ENCODE data around the gene OR2T27. TPM values are rescaled to one million over a fixed set of nuclear protein-coding genes. Genes with fewer than 3 reads are reported as not detected.

The OR2T27 gene
- total RNA-seq, 1 experiment from 2014 or later = not detected

DNA sequence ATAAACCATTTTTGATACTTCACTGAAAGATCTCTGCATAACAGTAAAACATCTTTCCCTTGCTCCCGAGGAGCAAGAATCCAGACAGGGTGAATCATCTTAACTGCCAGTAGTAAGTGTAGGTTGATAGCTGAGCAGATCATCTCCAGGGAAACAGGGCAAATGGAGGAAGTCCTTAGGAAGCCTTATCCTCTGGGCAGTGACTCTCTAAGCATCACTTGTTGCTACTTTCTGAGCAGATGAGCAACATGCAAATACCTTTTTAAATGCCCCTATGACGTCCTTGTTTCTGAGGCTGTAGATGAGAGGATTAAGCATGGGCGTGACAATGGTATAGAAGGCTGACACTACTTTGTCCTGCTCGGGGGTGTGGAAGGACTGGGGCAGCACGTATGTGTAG lies 29.4 kb downstream of the OR2T27 start (continued):
- TF ChIP-seq, protein P1, sequence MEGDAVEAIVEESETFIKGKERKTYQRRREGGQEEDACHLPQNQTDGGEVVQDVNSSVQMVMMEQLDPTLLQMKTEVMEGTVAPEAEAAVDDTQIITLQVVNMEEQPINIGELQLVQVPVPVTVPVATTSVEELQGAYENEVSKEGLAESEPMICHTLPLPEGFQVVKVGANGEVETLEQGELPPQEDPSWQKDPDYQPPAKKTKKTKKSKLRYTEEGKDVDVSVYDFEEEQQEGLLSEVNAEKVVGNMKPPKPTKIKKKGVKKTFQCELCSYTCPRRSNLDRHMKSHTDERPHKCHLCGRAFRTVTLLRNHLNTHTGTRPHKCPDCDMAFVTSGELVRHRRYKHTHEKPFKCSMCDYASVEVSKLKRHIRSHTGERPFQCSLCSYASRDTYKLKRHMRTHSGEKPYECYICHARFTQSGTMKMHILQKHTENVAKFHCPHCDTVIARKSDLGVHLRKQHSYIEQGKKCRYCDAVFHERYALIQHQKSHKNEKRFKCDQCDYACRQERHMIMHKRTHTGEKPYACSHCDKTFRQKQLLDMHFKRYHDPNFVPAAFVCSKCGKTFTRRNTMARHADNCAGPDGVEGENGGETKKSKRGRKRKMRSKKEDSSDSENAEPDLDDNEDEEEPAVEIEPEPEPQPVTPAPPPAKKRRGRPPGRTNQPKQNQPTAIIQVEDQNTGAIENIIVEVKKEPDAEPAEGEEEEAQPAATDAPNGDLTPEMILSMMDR (IDR thresholded peaks at IDR 0.05) = no peak
- TF ChIP-seq GRHL2 (CRISPR knock-in tag; IDR thresholded peaks at IDR 0.05; ENCODE audit: insufficient replicate concordance, severe bottlenecking) = no peak

DNA sequence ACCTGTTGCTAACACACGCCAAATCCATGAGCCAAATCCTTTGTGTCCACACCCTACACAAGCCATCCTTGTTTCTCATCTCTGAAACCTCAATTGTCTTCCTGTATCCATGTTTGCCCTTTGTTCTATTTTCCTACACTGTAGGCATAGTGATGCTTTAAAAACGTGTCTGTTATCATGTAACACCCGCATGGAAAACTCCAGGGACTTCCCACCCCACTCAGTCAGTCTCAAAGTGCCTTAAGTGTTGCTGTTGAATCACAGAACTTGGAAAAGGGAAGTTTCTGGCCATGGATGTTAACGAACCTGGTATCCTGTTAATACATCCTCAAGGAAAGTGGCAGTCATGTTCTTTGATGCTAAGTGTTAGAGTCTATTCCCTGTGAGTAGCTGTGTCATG lies 30.2 kb downstream of the OR2T27 start:
- ATAC-seq (no peak), DNase-seq (ENCODE audit: low spot score) (no peak)
- no peak for TF ChIP-seq ZNF423 (CRISPR knock-in tag; IDR thresholded peaks at IDR 0.05)
- TF ChIP-seq ESRRA (CRISPR knock-in tag; IDR thresholded peaks at IDR 0.05; ENCODE audit: borderline replicate concordance) = no peak
- TF ChIP-seq, protein P2, sequence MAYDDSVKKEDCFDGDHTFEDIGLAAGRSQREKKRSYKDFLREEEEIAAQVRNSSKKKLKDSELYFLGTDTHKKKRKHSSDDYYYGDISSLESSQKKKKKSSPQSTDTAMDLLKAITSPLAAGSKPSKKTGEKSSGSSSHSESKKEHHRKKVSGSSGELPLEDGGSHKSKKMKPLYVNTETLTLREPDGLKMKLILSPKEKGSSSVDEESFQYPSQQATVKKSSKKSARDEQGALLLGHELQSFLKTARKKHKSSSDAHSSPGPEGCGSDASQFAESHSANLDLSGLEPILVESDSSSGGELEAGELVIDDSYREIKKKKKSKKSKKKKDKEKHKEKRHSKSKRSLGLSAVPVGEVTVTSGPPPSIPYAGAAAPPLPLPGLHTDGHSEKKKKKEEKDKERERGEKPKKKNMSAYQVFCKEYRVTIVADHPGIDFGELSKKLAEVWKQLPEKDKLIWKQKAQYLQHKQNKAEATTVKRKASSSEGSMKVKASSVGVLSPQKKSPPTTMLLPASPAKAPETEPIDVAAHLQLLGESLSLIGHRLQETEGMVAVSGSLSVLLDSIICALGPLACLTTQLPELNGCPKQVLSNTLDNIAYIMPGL (CRISPR knock-in tag; IDR thresholded peaks at IDR 0.05) = no peak
- H3K27me3 Mint-ChIP-seq (ENCODE audit: low read depth) = peaks cover 9% of the 10 kb centered on the region
- CTCF ChIA-PET = no interaction called here
- peaks cover 35% of the 10 kb centered on the region for H3K36me3 Mint-ChIP-seq
- H3K4me1 Mint-ChIP-seq = no peaks in the 10 kb centered on the region
- H3K27ac Mint-ChIP-seq = no peak overlapping the region
- H3K9me3 Mint-ChIP-seq = peaks cover 19% of the 10 kb centered on the region
- POLR2A ChIA-PET = no interaction called here
- no peak overlapping the region for H3K4me3 Mint-ChIP-seq

DNA sequence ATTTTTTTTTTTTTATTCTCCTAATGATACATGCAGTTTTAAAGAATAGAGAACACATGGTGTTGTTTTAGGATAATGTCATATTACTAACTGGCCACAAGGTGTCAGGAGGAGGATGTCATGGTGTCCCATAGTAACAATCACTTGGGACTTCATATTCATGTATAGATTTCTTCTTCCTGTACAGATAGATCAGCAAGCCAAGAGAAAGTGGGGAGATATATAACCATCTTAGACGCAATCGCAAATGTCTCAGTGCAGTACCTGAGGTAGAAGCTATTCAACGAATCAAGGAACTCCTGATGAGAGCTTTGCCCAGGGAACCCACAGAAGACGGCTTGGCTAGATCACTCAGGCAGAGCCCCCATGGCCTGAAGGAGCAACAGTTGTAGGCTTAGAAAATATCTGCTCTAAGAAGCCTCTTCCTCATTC lies 32.7 kb downstream of the OR2T27 start:
- ChIA-PET POLR2A (no interaction called here), CTCF (no interaction called here)
- Mint-ChIP-seq H3K27me3 (ENCODE audit: low read depth) (no peaks in the 10 kb centered on the region; the same call in 1 of the 2 replicates), H3K27ac (no peak overlapping the region), H3K36me3 (peaks cover 32% of the 10 kb centered on the region), H3K4me3 (no peak overlapping the region), H3K9me3 (peaks cover 42% of the 10 kb centered on the region), H3K4me1 (no peaks in the 10 kb centered on the region)
- peak; percentile 52; the same call in 1 of the 2 replicates for ATAC-seq
- DNase-seq (ENCODE audit: low spot score) = no peak
- TF ChIP-seq ZBTB21 (CRISPR knock-in tag; IDR thresholded peaks at IDR 0.05; ENCODE audit: borderline replicate concordance) (no peak), CREB1 (CRISPR knock-in tag; IDR thresholded peaks at IDR 0.05) (no peak), CREM (CRISPR knock-in tag; IDR thresholded peaks at IDR 0.05) (no peak), ZNF423 (CRISPR knock-in tag; IDR thresholded peaks at IDR 0.05) (no peak), TEAD1 (CRISPR knock-in tag; IDR thresholded peaks at IDR 0.05) (no peak), SMAD3 (CRISPR knock-in tag; IDR thresholded peaks at IDR 0.05; ENCODE audit: borderline replicate concordance) (no peak), EMX1 (CRISPR knock-in tag; IDR thresholded peaks at IDR 0.05) (no peak), NR3C1 (CRISPR knock-in tag; conservative IDR thresholded peaks at IDR 0.05; ENCODE audit: low read depth) (no peak), MXD4 (CRISPR knock-in tag; IDR thresholded peaks at IDR 0.05; ENCODE audit: borderline replicate concordance) (no peak), ZNF138 (CRISPR knock-in tag; conservative IDR thresholded peaks at IDR 0.05) (no peak), PRRX2 (CRISPR knock-in tag; IDR thresholded peaks at IDR 0.05) (no peak)
- TF ChIP-seq, protein P3, sequence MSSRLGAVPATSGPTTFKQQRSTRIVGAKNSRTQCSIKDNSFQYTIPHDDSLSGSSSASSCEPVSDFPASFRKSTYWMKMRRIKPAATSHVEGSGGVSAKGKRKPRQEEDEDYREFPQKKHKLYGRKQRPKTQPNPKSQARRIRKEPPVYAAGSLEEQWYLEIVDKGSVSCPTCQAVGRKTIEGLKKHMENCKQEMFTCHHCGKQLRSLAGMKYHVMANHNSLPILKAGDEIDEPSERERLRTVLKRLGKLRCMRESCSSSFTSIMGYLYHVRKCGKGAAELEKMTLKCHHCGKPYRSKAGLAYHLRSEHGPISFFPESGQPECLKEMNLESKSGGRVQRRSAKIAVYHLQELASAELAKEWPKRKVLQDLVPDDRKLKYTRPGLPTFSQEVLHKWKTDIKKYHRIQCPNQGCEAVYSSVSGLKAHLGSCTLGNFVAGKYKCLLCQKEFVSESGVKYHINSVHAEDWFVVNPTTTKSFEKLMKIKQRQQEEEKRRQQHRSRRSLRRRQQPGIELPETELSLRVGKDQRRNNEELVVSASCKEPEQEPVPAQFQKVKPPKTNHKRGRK (CRISPR knock-in tag; IDR thresholded peaks at IDR 0.05; ENCODE audit: borderline replicate concordance) = no peak
- TF ChIP-seq, protein P4, sequence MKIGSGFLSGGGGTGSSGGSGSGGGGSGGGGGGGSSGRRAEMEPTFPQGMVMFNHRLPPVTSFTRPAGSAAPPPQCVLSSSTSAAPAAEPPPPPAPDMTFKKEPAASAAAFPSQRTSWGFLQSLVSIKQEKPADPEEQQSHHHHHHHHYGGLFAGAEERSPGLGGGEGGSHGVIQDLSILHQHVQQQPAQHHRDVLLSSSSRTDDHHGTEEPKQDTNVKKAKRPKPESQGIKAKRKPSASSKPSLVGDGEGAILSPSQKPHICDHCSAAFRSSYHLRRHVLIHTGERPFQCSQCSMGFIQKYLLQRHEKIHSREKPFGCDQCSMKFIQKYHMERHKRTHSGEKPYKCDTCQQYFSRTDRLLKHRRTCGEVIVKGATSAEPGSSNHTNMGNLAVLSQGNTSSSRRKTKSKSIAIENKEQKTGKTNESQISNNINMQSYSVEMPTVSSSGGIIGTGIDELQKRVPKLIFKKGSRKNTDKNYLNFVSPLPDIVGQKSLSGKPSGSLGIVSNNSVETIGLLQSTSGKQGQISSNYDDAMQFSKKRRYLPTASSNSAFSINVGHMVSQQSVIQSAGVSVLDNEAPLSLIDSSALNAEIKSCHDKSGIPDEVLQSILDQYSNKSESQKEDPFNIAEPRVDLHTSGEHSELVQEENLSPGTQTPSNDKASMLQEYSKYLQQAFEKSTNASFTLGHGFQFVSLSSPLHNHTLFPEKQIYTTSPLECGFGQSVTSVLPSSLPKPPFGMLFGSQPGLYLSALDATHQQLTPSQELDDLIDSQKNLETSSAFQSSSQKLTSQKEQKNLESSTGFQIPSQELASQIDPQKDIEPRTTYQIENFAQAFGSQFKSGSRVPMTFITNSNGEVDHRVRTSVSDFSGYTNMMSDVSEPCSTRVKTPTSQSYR (CRISPR knock-in tag; IDR thresholded peaks at IDR 0.05) = no peak
- TF ChIP-seq, protein P5, sequence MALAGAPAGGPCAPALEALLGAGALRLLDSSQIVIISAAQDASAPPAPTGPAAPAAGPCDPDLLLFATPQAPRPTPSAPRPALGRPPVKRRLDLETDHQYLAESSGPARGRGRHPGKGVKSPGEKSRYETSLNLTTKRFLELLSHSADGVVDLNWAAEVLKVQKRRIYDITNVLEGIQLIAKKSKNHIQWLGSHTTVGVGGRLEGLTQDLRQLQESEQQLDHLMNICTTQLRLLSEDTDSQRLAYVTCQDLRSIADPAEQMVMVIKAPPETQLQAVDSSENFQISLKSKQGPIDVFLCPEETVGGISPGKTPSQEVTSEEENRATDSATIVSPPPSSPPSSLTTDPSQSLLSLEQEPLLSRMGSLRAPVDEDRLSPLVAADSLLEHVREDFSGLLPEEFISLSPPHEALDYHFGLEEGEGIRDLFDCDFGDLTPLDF (CRISPR knock-in tag; IDR thresholded peaks at IDR 0.05) = no peak
- TF ChIP-seq, protein P6, sequence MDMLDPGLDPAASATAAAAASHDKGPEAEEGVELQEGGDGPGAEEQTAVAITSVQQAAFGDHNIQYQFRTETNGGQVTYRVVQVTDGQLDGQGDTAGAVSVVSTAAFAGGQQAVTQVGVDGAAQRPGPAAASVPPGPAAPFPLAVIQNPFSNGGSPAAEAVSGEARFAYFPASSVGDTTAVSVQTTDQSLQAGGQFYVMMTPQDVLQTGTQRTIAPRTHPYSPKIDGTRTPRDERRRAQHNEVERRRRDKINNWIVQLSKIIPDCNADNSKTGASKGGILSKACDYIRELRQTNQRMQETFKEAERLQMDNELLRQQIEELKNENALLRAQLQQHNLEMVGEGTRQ (CRISPR knock-in tag; IDR thresholded peaks at IDR 0.05) = no peak

All from WTC11 (cell line).